ENCODE measurements around the gene ACR.

The ACR gene

GRCh38 chr22:50737728-50738648 lies at the start of gene ACR:
Gene ACR (plus strand): TSS chr22:50738204. CDS start chr22:50738236, 32 bp downstream.
- in situ Hi-C loops (cut with MboI; ENCODE audit: low sequenced_read_pairs): no loop called here

GRCh38 chr22:50688448-50688847 lies 49.6 kb upstream of the ACR start:
- in situ Hi-C loops (cut with MboI; ENCODE audit: low sequenced_read_pairs): no loop called here

- in situ Hi-C loops (cut with MboI; ENCODE audit: low sequenced_read_pairs): no loop called here
Observed at GRCh38 chr22:50691521-50691920, 46.5 kb upstream of the ACR start.

GRCh38 chr22:50693462-50693861 lies 44.5 kb upstream of the ACR start:
- in situ Hi-C loops (cut with MboI; ENCODE audit: low sequenced_read_pairs): no loop called here

GRCh38 chr22:50694099-50694605 lies 43.9 kb upstream of the ACR start:
- in situ Hi-C loops (cut with MboI; ENCODE audit: low sequenced_read_pairs): no loop called here

GRCh38 chr22:50694766-50695420 lies 43.1 kb upstream of the ACR start:
- in situ Hi-C loops (cut with MboI; ENCODE audit: low sequenced_read_pairs): no loop called here

GRCh38 chr22:50695421-50696250 lies 42.4 kb upstream of the ACR start:
- in situ Hi-C loops (cut with MboI; ENCODE audit: low sequenced_read_pairs): no loop called here

GRCh38 chr22:50696251-50696798 lies 41.7 kb upstream of the ACR start:
- in situ Hi-C loops (cut with MboI; ENCODE audit: low sequenced_read_pairs): no loop called here

- in situ Hi-C loops (cut with MboI; ENCODE audit: low sequenced_read_pairs): no loop called here
Observed at GRCh38 chr22:50696799-50697561, 41.0 kb upstream of the ACR start.

DNA sequence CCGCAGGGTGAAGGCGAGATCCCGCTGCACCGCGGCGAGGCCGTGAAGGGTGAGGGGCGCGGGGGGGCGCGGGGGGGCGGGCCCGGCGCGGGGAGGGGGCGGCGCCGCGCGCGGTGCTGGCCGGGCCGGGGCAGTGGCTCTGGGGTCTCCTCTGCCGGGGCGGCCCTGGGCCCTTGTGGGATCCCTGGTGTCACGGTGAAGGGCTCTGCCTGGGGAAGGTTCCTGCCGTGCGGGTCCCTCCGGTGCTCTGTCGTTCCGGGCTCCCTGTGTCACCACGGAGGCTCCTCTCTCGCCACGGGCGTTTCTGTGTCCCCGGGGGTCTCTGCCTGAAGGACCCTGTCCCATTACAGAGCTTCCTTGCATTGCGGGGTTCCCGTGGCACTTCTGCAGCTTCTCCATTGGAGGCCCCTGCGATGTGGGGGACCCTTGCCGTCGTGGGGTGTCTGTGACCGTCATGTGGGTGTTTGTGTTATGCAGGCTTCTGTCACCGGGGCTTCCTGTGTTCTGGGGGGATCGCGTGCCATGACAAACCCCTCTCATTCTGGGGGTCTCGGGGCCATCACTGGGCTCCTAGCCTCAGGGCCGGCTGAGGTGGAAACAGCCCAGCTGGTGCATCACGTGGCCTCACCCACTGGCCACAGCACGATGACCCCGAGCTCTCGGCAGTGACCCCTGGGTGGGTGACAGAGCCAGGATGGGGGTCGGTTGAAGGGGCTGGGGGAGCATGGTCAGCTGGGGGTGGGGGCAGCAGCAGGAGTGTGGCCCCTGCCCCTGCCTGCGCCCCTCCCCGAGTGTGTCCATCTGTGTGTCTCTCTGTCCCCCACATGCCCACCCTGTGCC lies 40.1 kb upstream of the ACR start:
- in situ Hi-C loops (cut with MboI; ENCODE audit: low sequenced_read_pairs): no loop called here

DNA sequence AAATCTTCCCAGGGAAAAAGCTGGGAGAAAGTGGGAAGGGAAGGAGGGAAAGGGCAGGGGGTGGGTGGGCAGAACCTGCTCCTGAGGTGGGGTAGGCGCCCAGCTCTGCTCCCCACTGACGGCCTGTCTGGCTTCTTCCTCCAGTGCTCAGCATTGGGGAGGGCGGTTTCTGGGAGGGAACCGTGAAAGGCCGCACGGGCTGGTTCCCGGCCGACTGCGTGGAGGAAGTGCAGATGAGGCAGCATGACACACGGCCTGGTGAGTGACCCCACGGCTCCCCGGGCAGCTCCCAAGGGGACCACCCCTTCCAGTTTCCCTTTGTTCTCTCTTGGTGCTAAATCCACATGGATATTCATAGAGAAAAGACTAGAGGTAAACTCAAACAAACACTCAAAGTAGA lies 39.5 kb upstream of the ACR start:
- in situ Hi-C loops (cut with MboI; ENCODE audit: low sequenced_read_pairs): no loop called here

DNA sequence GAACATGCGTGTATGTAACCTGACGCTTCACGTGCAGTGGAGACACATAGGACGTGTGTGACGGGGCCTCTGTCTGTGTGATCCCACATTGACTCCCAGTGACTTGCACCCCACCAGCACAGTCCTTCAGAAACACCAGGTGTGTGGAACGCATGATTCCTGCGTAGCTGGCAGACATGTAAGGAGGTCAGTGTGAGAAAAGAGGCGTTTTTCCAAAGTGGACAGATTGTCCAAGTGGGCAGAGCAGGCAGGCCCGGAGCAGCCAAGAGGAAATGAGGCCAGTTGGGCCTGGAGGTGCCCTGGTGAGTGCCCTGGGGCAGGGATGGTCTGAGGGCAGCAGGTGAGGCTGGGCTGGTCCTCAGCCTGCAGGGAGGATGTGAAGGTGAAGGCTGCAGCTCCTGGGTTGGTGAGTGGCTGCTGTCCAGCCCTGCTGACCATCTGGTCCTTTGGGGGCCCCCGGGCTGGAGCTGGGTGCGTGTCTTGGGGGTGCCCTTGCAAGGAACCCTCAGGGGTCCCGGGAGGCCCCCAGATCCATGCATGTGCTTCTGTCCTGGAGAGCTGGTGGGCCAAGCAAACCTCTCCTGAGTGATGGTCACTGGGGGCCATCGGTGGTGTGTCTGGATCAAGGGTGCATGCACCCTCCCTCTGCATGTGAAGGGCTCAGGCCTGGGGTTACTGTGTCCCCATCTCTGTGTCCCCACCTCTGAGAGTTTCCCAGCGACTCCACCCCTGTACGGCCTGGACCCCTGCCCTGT lies 38.8 kb upstream of the ACR start:
- in situ Hi-C loops (cut with MboI; ENCODE audit: low sequenced_read_pairs): no loop called here

- in situ Hi-C loops (cut with MboI; ENCODE audit: low sequenced_read_pairs): no loop called here
Observed at GRCh38 chr22:50699756-50700386, 38.1 kb upstream of the ACR start.

- in situ Hi-C loops (cut with MboI; ENCODE audit: low sequenced_read_pairs): no loop called here
Observed at GRCh38 chr22:50700387-50701075, 37.5 kb upstream of the ACR start.

DNA sequence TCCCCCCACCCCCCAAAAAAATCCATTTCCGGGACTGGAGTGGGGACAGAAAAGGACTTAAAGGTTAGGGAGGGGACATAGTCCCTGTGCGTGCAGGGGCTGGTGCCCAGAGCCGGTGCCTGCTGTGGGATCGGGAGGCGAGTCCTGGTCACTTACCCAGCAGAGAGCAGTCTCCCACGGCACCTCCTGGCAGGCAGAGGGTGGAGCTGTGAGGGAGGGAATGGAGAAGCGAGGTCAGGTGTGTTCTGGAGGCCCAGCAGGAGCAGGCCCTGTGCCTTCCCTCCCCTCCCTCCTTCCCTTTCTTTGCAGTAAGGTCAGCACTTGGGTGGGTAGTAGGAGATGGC lies 37.0 kb upstream of the ACR start:
- in situ Hi-C loops (cut with MboI; ENCODE audit: low sequenced_read_pairs): no loop called here

DNA sequence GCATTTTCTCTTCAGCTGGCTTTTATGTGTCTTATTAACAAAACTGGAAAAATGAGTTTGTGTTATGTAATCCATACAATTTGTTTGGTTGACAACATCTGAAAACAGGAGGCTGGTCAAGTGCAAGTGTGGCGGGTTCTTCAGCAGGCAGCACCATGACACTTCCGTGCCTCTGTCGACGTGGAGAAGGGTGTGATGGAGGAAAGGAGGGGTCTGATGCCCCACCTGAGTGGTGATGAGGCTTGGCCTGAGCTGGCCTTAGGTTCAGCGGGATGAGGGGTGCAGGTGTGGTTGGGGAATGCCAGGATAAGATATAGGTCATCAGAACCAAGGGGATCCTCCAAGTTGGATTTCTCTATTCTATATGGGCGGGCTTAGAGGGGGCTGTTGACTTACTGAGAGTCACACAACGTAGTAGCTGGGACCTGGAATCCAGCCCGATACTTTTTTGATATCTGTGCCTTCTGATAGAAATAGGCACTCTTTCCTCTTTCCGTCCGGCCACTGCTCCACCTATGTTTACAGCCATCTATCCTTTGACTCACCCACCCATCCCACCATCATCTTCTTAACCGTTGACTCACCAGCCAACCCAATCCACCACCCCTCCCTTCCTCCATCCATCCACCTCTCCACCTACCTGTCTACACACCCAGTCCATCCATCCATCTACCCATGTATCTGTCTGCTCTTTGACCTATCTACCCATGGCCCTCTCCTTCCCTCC lies 36.4 kb upstream of the ACR start:
- in situ Hi-C loops (cut with MboI; ENCODE audit: low sequenced_read_pairs): no loop called here

DNA sequence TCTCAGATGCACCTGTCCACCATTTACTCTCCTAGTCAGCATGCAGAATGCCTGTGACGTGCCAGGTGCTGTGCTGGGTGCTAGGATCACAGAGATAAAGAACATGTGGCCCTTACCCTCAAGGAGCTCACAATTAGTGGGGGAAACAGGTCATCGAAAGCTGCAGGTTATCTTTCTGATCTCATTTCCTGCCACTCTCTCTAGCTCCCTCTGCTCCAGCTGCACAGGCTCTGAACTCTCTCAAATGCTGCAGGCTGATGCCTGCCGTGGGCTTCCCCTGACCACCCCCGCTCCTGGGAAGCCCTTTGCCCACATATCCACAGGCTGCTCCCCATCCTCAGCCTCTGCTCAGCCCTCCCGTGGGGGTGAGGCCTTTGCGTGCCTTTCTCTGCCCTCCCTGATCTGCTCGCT lies 35.7 kb upstream of the ACR start:
- in situ Hi-C loops (cut with MboI; ENCODE audit: low sequenced_read_pairs): no loop called here

Data from HL-60/S4 (cell line).